ENCODE results near the gene RNF130. TPM values are rescaled to one million over a fixed set of nuclear protein-coding genes. Genes with fewer than 3 reads are reported as not detected.
A peak's percentile ranks its signal among the peaks of the same experiment; 100 is the strongest.

Gene RNF130
- total and polyA plus RNA-seq, 9 of the 15 experiments (the other 6 are each of a cell fraction or from before 2014, with no cell fraction given) = 5.8 to 39.4 (median 27.1) TPM

DNA sequence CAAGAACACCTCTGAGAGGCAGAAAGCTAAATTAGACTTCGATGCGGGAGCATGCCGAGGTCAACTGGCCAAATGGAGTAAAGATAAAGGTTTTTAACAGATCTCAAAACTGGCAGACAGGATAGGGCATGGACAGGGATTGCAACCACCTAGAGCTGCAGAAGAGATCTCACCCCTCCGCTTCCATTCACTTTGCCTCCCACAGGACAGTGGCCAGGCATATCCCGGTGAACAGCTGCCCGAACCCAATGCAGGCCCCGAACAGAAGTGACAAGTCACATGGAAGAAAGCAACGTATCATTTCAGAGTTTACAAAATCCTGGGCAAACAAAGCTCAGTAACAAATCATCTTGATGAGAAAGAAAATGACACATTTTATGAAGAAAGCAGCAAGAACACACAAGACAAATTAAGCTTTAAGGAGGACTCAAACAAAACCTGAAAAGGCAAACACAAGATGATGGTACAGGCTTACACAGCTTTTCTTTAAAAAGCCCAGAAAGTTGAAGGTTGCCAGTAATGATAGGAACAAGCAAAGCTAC, 18.4 kb downstream of the RNF130 start:
- ATAC-seq (0 out of 3 replicates have a peak, but pooled peaks have one; percentile 37), FAIRE-seq (peak; percentile 15), DNase-seq (ENCODE audit: extremely low read depth in 1 of 4, low spot score in 3 of 4) (peak in 1 of 4 experiments; percentile 27)
- TF ChIP-seq, protein P1, sequence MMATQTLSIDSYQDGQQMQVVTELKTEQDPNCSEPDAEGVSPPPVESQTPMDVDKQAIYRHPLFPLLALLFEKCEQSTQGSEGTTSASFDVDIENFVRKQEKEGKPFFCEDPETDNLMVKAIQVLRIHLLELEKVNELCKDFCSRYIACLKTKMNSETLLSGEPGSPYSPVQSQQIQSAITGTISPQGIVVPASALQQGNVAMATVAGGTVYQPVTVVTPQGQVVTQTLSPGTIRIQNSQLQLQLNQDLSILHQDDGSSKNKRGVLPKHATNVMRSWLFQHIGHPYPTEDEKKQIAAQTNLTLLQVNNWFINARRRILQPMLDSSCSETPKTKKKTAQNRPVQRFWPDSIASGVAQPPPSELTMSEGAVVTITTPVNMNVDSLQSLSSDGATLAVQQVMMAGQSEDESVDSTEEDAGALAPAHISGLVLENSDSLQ (IDR thresholded peaks at IDR 0.05) = peak; percentile 31; the same call in 1 of the 2 replicates
- TF ChIP-seq RFX5 (IDR thresholded peaks at IDR 0.05; ENCODE audit: low read depth, low read length) (no peak), ZNF695 (CRISPR knock-in tag; IDR thresholded peaks at IDR 0.05) (no peak), HMBOX1 (IDR thresholded peaks at IDR 0.05) (no peak), ZNF146 (CRISPR knock-in tag; IDR thresholded peaks at IDR 0.05; ENCODE audit: unreplicated experiment) (no peak), TOE1 (IDR thresholded peaks at IDR 0.05; ENCODE audit: borderline replicate concordance) (no peak), TOE1 (CRISPR knock-in tag; IDR thresholded peaks at IDR 0.05; ENCODE audit: borderline replicate concordance, low read depth) (no peak), LARP7 (IDR thresholded peaks at IDR 0.05) (no peak), RBM39 (optimal IDR thresholded peaks at IDR 0.05; ENCODE audit: low read depth, low read length) (no peak), ATF7 (IDR thresholded peaks at IDR 0.05) (no peak), L3MBTL2 (IDR thresholded peaks at IDR 0.05) (peak; percentile 54), SMAD2 (IDR thresholded peaks at IDR 0.05; ENCODE audit: low read depth, low read length) (no peak), FOXK2 (conservative IDR thresholded peaks at IDR 0.05 in 1 of 2, IDR thresholded peaks at IDR 0.05 in 1 of 2; ENCODE audit: low read depth in 2 of 2) (no peak), CBX1 (IDR thresholded peaks at IDR 0.05; ENCODE audit: low read depth) (no peak), MYNN (IDR thresholded peaks at IDR 0.05) (no peak), MYNN (CRISPR knock-in tag; IDR thresholded peaks at IDR 0.05) (no peak), MEIS2 (IDR thresholded peaks at IDR 0.05; ENCODE audit: partially characterized antibody) (peak; percentile 66), TFAP4 (CRISPR knock-in tag; IDR thresholded peaks at IDR 0.05; ENCODE audit: borderline replicate concordance) (peak; percentile 36; the same call in 1 of the 2 replicates)
- TF ChIP-seq, protein P2, sequence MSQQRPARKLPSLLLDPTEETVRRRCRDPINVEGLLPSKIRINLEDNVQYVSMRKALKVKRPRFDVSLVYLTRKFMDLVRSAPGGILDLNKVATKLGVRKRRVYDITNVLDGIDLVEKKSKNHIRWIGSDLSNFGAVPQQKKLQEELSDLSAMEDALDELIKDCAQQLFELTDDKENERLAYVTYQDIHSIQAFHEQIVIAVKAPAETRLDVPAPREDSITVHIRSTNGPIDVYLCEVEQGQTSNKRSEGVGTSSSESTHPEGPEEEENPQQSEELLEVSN (IDR thresholded peaks at IDR 0.05; ENCODE audit: borderline replicate concordance in 1 of 2, extremely low read depth in 1 of 2, insufficient read depth in 1 of 2, insufficient read length in 1 of 2, low read depth in 1 of 2, low read length in 1 of 2, poor library complexity in 1 of 2, severe bottlenecking in 1 of 2) = peak in 1 of 2 experiments; percentile 18
- Histone ChIP-seq H3K27ac (ENCODE audit: extremely low read depth, low read depth, low read length) (no peak overlapping the region), H3K4me3 (no peak overlapping the region), H3K79me2 (ENCODE audit: control insufficient read depth, insufficient read depth, low read length) (peaks cover 8% of the 10 kb centered on the region; the same call in 2 of the 3 replicates), H4K20me1 (replicated peaks; ENCODE audit: control insufficient read depth, insufficient read depth, low read length) (no peaks in the 10 kb centered on the region), H3K4me1 (replicated peaks in 1 of 2; ENCODE audit: control insufficient read depth in 2 of 2, insufficient read depth in 2 of 2, low read length in 2 of 2) (peaks cover 2 to 29% of the 10 kb centered on the region in 2 experiments; a peak in 3 of 5 replicates), H3K36me3 (ENCODE audit: control insufficient read depth, insufficient read depth, low read length) (no peaks in the 10 kb centered on the region), H3K9ac (ENCODE audit: insufficient read depth in 1 of 2, low read depth in 2 of 2, low read length in 2 of 2) (0 out of 4 replicates have a peak overlapping the region, but pooled peaks of 1 of the 2 experiments have one; percentile 42), H3K27me3 (ENCODE audit: control insufficient read depth in 2 of 2, insufficient read depth in 2 of 2, low read length in 2 of 2) (no peaks in the 10 kb centered on the region), H2AFZ (ENCODE audit: low read depth, low read length) (no peak overlapping the region), H3K9me1 (ENCODE audit: control insufficient read depth, insufficient read depth, low read length) (no peaks in the 10 kb centered on the region), H3K9me3 (replicated peaks; ENCODE audit: control insufficient read depth, insufficient read depth, low read depth, low read length) (no peaks in the 10 kb centered on the region), H3K4me2 (ENCODE audit: insufficient read depth, low read length) (peak overlapping the region; percentile 19; the same call in 1 of the 2 replicates)
- intact Hi-C loops (cut with micrococcal nuclease) (no loop called here), in situ Hi-C loops (cut with MboI) (no loop called here)
- no TSS peak for BruUV-seq (replicated peaks)
- WGBS (ENCODE audit: insufficient coverage, low coverage, missing lambda C conversion rate) = 40% methylated on average over 8 of the region's 8 CpGs
- ChIA-PET POLR2A (interaction anchor here (0.6 to 1.2 kb wide), 2 partner anchors 10 to 299 kb away, joined by 3 read pairs; no protein-coding TSS in a partner anchor), CTCF (ENCODE audit: low intra/inter-chr PET ratio) (no interaction called here)
